Mammary epithelial cell (primary cell): ENCODE results near the gene DNAJC17.

Experiments used
- CTCF ChIP-seq, 2 donors: IDR thresholded peaks in 1 of 2; conservative IDR thresholded peaks in 1 of 2; 2 replicates each; pipeline ENCODE4 v1.5.1; 2011 to 2012; ENCODE audit warnings: inconsistent platforms in 2 of 2, low read length in 2 of 2, mild to moderate bottlenecking in 2 of 2, control low read depth in 1 of 2, low read depth in 1 of 2; ENCODE audit not compliant: insufficient read depth in 1 of 2; ENCODE audit errors: extremely low read depth in 1 of 2
- EZH2 ChIP-seq: IDR thresholded peaks from 2 replicates; pipeline ENCODE4 v1.6.1; 2012; ENCODE audit warnings: low read length, inconsistent platforms, borderline replicate concordance

GRCh38 chr15:40754574-40754882 is 52.7 kb downstream of the DNAJC17 start:
- no peak for TF ChIP-seq CTCF (conservative IDR thresholded peaks at IDR 0.05 in 1 of 2, IDR thresholded peaks at IDR 0.05 in 1 of 2; ENCODE audit: extremely low read depth in 1 of 2, insufficient read depth in 1 of 2, low read depth in 1 of 2, low read length in 2 of 2)
- TF ChIP-seq EZH2 = no peak
